Activated CD8-positive, alpha-beta memory T cell treated with anti-CD3 and anti-CD28 coated beads, Interleukin-2, amount 10 ng/mL, durations not matched to agents 7 days and 5 days (primary cell): ENCODE data around the gene NPIPB2. TPM values are rescaled to one million over a fixed set of nuclear protein-coding genes. Genes with fewer than 3 reads are reported as not detected.

Experiments
- ATAC-seq: fragments of 150-1000 bp; cut with Tn5 transposase; one replicate; pipeline ENCODE4 v1.10.0; 2021; ENCODE audit warnings: moderate library complexity
- CTCF ChIA-PET: fragments of 350-600 bp; sonication (Branson Sonifier 250); formaldehyde crosslinking; loops from one replicate; lab custom pipeline; 2021; ENCODE audit warnings: antibody characterized with exemption; lab: Charles Lee
- DNase-seq: peaks from one replicate; pipeline ENCODE4 v3.0.0-alpha.2; 2020
- H3K27ac Mint-ChIP-seq: one replicate; pipeline ENCODE4 v1.8.0; 2021; ENCODE audit warnings: mild to moderate bottlenecking, mixed read lengths
- H3K27me3 Mint-ChIP-seq: one replicate; pipeline ENCODE4 v1.8.0; 2021; ENCODE audit warnings: mixed read lengths
- H3K36me3 Mint-ChIP-seq: one replicate; pipeline ENCODE4 v1.8.0; 2021; ENCODE audit warnings: mild to moderate bottlenecking, mixed read lengths
- H3K4me1 Mint-ChIP-seq: one replicate; pipeline ENCODE4 v1.8.0; 2021; ENCODE audit warnings: mixed read lengths
- H3K4me3 Mint-ChIP-seq: one replicate; pipeline ENCODE4 v1.8.0; 2021; ENCODE audit warnings: mild to moderate bottlenecking, moderate library complexity, mixed read lengths
- H3K9me3 Mint-ChIP-seq: one replicate; pipeline ENCODE4 v1.8.0; 2022; ENCODE audit warnings: low read depth, mixed read lengths
- total RNA-seq, 2 experiments: library from RNA; stranded (reverse); gene quantifications; one replicate each; pipeline ENCODE4 v1.2.3, GENCODE V29; 2021

Gene NPIPB2
- total RNA-seq, 2 experiments from 2014 or later, result 14.9 to 22.9 TPM

- H3K36me3 Mint-ChIP-seq, result peaks cover 43% of the 10 kb centered on the region
- H3K4me3 Mint-ChIP-seq, result no peak overlapping the region
- DNase-seq (no peak), ATAC-seq (no peak)
- no peak overlapping the region for H3K27ac Mint-ChIP-seq
- peaks cover 39% of the 10 kb centered on the region for H3K4me1 Mint-ChIP-seq
- H3K9me3 Mint-ChIP-seq, result no peaks in the 10 kb centered on the region
- no peaks in the 10 kb centered on the region for H3K27me3 Mint-ChIP-seq
- CTCF ChIA-PET, result interaction anchor here (0.5 to 0.9 kb wide), 2 partner anchors 83 to 160 kb away, joined by 3 read pairs; no protein-coding TSS in a partner anchor
Measured at GRCh38 chr16:11907160-11907970, 34.5 kb downstream of the NPIPB2 start.

GRCh38 chr16:11903906-11904305 is 37.9 kb downstream of the NPIPB2 start:
- Mint-ChIP-seq H3K4me3 (no peak overlapping the region), H3K27ac (no peak overlapping the region), H3K9me3 (no peaks in the 10 kb centered on the region), H3K27me3 (no peaks in the 10 kb centered on the region), H3K4me1 (peaks cover 41% of the 10 kb centered on the region), H3K36me3 (peaks cover 35% of the 10 kb centered on the region)
- ATAC-seq, result no peak
- DNase-seq, result no peak
- CTCF ChIA-PET, result no interaction called here

GRCh38 chr16:11901091-11901490 is 40.8 kb downstream of the NPIPB2 start:
- ATAC-seq, result peak; percentile 53
- CTCF ChIA-PET, result no interaction called here
- Mint-ChIP-seq H3K4me3 (no peak overlapping the region), H3K27me3 (no peaks in the 10 kb centered on the region), H3K36me3 (peaks cover 26% of the 10 kb centered on the region), H3K9me3 (no peaks in the 10 kb centered on the region), H3K27ac (peak overlapping the region; percentile 49), H3K4me1 (peaks cover 47% of the 10 kb centered on the region)
- no peak for DNase-seq

- no peaks in the 10 kb centered on the region for H3K27me3 Mint-ChIP-seq
- H3K9me3 Mint-ChIP-seq, result no peaks in the 10 kb centered on the region
- ATAC-seq, result no peak
- CTCF ChIA-PET, result no interaction called here
- H3K36me3 Mint-ChIP-seq, result peaks cover 32% of the 10 kb centered on the region
- H3K4me3 Mint-ChIP-seq, result no peak overlapping the region
- no peak for DNase-seq
- H3K27ac Mint-ChIP-seq, result no peak overlapping the region
- peaks cover 37% of the 10 kb centered on the region for H3K4me1 Mint-ChIP-seq
Measured at GRCh38 chr16:11896486-11897176, 45.2 kb downstream of the NPIPB2 start.

- H3K27me3 Mint-ChIP-seq, result no peaks in the 10 kb centered on the region
- peaks cover 17% of the 10 kb centered on the region for H3K4me1 Mint-ChIP-seq
- no peak for ATAC-seq
- H3K36me3 Mint-ChIP-seq, result peaks cover 37% of the 10 kb centered on the region
- no peak overlapping the region for H3K27ac Mint-ChIP-seq
- no peak overlapping the region for H3K4me3 Mint-ChIP-seq
- no peak for DNase-seq
- no peaks in the 10 kb centered on the region for H3K9me3 Mint-ChIP-seq
- CTCF ChIA-PET, result no interaction called here
Measured at GRCh38 chr16:11893571-11893970, 48.3 kb downstream of the NPIPB2 start.

GRCh38 chr16:11892761-11893160 is 49.1 kb downstream of the NPIPB2 start:
- CTCF ChIA-PET, result no interaction called here
- Mint-ChIP-seq H3K27ac (no peak overlapping the region), H3K9me3 (no peaks in the 10 kb centered on the region), H3K36me3 (peaks cover 37% of the 10 kb centered on the region), H3K4me1 (peaks cover 12% of the 10 kb centered on the region), H3K27me3 (no peaks in the 10 kb centered on the region), H3K4me3 (no peak overlapping the region)
- DNase-seq (no peak), ATAC-seq (no peak)

GRCh38 chr16:11890231-11890965 is 51.4 kb downstream of the NPIPB2 start:
- H3K9me3 Mint-ChIP-seq, result no peaks in the 10 kb centered on the region
- H3K4me1 Mint-ChIP-seq, result peaks cover 3% of the 10 kb centered on the region
- peaks cover 41% of the 10 kb centered on the region for H3K36me3 Mint-ChIP-seq
- DNase-seq (no peak), ATAC-seq (no peak)
- H3K4me3 Mint-ChIP-seq, result no peak overlapping the region
- no peak overlapping the region for H3K27ac Mint-ChIP-seq
- no peaks in the 10 kb centered on the region for H3K27me3 Mint-ChIP-seq
- CTCF ChIA-PET, result interaction anchor here (1.4 kb wide), 1 partner anchor 10 kb away, joined by 4 read pairs; no protein-coding TSS in a partner anchor

- Mint-ChIP-seq H3K27me3 (no peaks in the 10 kb centered on the region), H3K4me1 (no peaks in the 10 kb centered on the region), H3K36me3 (peaks cover 33% of the 10 kb centered on the region), H3K4me3 (no peak overlapping the region), H3K9me3 (no peaks in the 10 kb centered on the region), H3K27ac (no peak overlapping the region)
- ATAC-seq (no peak), DNase-seq (no peak)
- CTCF ChIA-PET, result interaction anchor here (0.7 kb wide), 1 partner anchor 140 kb away, joined by 3 read pairs; no protein-coding TSS in a partner anchor
Measured at GRCh38 chr16:11886881-11887280, 55.0 kb downstream of the NPIPB2 start.

GRCh38 chr16:11884035-11884434 is 57.8 kb downstream of the NPIPB2 start:
- Mint-ChIP-seq H3K4me3 (no peak overlapping the region), H3K4me1 (peaks cover 8% of the 10 kb centered on the region), H3K9me3 (no peaks in the 10 kb centered on the region), H3K27me3 (no peaks in the 10 kb centered on the region), H3K36me3 (peaks cover 38% of the 10 kb centered on the region), H3K27ac (no peak overlapping the region)
- DNase-seq, result no peak
- CTCF ChIA-PET, result interaction anchor here (0.7 to 1.2 kb wide), 2 partner anchors 353 to 486 kb away, joined by 3 to 4 read pairs; no protein-coding TSS in a partner anchor
- ATAC-seq, result no peak

- DNase-seq, result no peak
- peak overlapping the region; percentile 62 for H3K27ac Mint-ChIP-seq
- H3K36me3 Mint-ChIP-seq, result peaks cover 38% of the 10 kb centered on the region
- H3K4me3 Mint-ChIP-seq, result no peak overlapping the region
- ATAC-seq, result no peak
- no peaks in the 10 kb centered on the region for H3K9me3 Mint-ChIP-seq
- peaks cover 8% of the 10 kb centered on the region for H3K4me1 Mint-ChIP-seq
- H3K27me3 Mint-ChIP-seq, result no peaks in the 10 kb centered on the region
- CTCF ChIA-PET, result interaction anchor here (1.3 kb wide), 1 partner anchor 10 kb away, joined by 4 read pairs; no protein-coding TSS in a partner anchor
Measured at GRCh38 chr16:11880007-11880406, 61.8 kb downstream of the NPIPB2 start.

GRCh38 chr16:11877374-11877773 is 64.5 kb downstream of the NPIPB2 start:
- no peak overlapping the region for H3K27ac Mint-ChIP-seq
- H3K4me3 Mint-ChIP-seq, result no peak overlapping the region
- no peaks in the 10 kb centered on the region for H3K9me3 Mint-ChIP-seq
- no peaks in the 10 kb centered on the region for H3K27me3 Mint-ChIP-seq
- peaks cover 40% of the 10 kb centered on the region for H3K36me3 Mint-ChIP-seq
- CTCF ChIA-PET, result interaction anchor here (0.9 kb wide), 1 partner anchor 190 kb away, joined by 3 read pairs; no protein-coding TSS in a partner anchor
- ATAC-seq (no peak), DNase-seq (no peak)
- H3K4me1 Mint-ChIP-seq, result peaks cover 8% of the 10 kb centered on the region
